Measurements from ENCODE around the gene AMELX.

AMELX gene

DNA sequence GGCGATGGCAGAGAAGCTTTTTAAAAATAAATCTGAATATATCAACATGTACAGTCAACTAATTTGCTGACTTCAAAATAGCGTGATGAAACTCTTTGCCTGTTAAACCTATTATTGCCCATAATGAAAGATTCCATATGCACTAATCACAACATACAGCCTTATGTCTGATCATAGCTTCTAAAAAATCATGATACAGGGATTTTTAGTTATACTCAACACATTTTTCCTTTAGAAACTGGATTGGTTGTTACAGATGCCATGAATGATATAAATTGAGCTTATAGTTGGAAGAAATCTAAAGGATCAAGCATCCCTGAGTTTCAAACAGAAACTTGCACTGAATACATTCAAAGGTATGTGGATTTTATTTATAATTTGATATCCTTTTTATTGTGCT, at the start of gene AMELX:
Gene AMELX (plus strand): TSS at position 301 of the 400 bp plus-strand sequence. CDS start 1,376 bp downstream, outside the sequence.
- DNase-seq: no peak

GRCh38 chrX:11244636-11245035, 48.6 kb upstream of the AMELX start:
- DNase-seq: no peak

DNA sequence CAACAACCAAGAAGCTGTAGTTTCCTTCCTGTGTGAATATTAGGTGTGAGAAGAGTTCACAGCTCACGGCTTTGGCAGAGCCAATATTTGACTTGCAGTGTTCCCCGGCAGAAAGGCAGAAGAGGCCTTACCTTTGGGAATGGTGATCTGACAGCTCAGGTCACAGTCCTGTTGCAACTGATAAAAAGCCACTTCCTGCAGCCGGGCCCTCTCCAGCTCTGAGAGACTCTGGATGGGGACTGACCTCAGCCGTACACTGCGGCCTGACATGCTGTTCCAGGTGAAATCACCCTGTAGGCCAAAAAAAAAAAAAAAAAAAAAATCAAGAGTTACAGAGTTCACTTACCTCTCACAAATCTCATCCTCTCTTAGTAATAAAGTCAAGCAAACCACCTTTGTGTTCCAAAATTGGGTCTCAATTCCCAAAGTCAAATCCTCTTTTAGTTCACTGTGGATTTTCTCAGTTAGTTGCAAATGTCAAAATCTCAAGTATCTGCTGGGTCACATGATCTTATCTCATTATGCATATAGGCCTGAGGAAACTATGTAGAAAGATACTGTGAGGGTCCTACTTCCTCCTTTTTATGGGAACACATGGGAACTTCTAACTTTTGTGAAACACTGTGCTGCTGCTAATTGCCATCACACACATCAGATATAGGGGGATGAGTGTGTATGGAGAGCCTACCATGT, 38.6 kb upstream of the AMELX start:
- no peak for DNase-seq

GRCh38 chrX:11257290-11257689, 35.9 kb upstream of the AMELX start:
- DNase-seq: no peak

DNA sequence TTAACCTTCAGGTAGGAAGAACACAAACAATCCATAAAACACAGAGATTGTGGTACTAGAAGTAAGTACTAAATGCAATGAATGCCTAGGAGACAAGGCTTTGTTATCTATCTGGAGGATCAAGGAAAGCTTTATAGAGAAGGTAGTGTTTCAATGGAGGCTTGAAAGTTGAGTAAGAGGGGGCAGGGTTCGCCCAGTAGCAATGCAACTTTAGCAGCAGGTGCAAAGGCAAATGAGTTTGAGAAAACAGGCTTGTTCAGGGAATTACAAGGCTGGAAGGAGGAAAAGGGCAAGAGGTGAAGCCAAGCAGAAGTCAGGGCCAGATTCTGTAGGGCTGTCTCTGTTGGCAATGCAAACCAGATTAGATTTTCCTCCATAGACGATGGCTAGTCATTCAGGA, 35.5 kb upstream of the AMELX start:
- DNase-seq: no peak

DNA sequence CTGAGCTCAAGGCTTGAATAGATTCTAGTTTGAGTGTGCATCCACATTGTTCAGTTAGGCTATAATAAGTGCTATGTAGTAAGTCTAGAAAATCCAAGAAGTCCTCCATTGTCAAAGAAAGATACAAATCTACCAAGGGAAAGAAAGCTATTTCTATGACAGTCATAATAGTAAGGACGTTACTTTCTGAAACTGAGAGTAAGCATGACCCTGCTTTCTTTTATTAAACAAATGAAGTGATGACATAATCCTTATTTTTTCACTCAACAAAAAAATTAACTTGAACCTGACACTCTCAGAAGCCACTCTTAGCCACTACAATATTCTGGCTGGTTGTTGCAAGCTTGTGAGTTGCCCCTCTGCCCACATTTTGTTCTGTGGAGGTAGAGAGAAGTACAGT, 33.8 kb upstream of the AMELX start:
- DNase-seq: no peak

GRCh38 chrX:11261260-11261659, 32.0 kb upstream of the AMELX start:
- DNase-seq: no peak

GRCh38 chrX:11264925-11265324, 28.3 kb upstream of the AMELX start:
- no peak for DNase-seq

DNA sequence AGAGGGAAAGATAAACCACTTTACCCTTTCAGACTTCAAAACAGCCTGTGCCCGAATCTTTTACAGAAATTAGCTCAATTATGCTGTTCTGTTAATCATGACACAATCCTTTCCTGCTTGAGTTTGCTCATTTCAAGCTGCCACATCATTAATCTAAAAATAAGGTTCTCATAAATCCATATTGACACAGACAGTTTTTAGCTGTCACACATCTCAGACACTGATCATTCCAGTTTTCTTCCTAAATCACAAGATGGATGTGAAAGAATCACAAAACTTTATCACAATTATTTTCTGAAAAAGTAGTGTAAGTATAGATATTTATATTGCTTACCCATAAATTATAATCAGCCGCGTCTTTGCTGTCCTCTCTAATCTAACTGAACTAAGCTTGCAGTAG, 27.9 kb upstream of the AMELX start:
- no peak for DNase-seq

DNA sequence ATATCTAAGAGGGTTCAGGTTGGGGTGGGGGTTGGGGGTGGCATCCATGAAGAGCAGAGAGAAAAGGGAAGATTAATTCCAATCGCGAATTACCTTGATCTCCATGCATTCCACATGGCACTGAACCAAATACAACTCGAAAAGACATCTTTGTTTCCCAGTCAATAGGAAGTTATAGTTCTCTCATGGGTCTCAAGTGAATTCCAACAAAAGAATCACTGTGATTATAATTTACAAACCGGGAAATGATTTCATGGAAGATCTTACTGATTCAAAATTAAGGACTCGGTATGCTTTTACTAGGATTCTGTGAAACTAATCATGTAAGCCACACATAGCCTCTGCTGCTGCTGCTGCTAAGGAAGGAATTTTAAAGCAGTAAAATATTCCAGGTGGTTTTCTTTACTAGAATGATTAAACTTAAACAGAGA, 26.6 kb upstream of the AMELX start:
- DNase-seq: no peak

GRCh38 chrX:11267425-11267824, 25.8 kb upstream of the AMELX start:
- no peak for DNase-seq

DNA sequence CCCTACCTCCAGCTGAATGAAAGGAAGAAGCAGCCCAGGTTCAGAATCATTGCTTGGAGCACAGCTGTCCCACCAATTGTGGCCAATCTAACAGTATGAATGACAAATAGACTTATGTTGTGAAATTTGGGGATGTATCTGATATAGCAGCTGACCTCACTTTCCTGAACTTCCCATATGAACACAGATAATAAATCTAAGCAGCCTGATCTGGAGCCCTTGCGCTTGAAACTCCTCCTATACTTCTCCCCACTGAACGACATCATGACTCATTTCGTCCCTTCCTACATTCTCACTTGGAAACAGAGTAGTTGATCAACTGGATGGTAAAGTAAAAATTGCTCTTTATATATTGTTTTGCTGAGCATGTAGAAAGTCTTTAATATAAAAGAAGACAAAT, 24.2 kb upstream of the AMELX start:
- no peak for DNase-seq

GRCh38 chrX:11269996-11270395, 23.2 kb upstream of the AMELX start:
- DNase-seq: no peak

DNA sequence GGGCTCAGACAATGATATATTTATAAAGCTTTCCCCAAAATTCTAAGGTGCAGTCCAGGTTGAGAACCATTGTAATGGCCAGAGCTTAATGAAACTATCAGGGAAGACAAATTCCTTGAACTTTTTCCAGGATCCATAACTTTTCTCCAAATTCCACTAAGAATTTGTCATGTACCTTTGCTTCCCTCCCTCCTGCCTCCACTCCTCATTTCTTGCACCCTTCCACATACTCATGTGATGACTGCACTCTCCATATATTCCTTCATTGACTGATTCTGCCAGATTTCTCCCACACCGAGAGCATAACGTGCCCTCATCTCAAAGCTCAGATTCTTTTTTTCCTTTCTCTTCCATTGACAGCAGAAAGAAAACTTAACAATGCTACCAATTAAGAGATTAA, 20.9 kb upstream of the AMELX start:
- no peak for DNase-seq

DNA sequence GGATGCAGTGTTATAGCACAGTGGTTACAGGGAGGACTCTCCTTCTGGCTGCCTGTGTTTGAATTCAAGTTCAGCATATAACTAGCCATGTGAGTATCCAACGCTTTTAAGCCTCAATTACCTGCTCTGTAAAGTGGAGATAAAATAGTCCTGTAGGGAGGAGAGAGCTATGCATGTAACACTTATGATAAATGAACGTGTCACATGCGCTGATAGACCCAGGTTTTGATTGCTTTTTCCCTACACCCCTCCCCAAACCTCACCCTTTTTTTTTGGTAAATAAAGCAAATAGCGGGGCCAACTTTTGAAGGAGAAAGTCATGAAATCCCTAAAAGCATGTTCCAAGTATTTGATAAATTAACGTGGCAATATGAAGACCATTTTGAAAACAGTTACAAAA, 20.4 kb upstream of the AMELX start:
- no peak for DNase-seq

DNA sequence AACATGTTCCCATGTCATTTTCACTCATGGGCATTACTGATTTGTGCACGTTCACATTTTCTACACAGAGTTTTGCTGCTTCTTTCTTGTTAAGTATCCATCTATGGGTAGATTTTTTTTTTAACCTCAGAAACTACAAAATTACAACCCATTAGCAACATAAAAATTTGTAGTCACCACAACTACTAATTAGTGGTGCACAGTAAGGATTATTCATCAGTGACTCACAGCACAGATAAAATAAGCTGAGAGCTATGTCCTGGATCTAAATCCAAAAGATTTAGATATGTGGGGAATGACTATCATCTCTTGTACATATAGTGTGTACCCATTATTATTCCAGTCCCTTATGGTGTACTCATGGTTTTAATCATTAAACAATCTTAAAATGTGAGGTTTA, 19.7 kb upstream of the AMELX start:
- no peak for DNase-seq

- no peak for DNase-seq
Measured at GRCh38 chrX:11282043-11282442, 11.2 kb upstream of the AMELX start.

- DNase-seq: no peak
Measured at GRCh38 chrX:11285651-11286050, 7.6 kb upstream of the AMELX start.

DNA sequence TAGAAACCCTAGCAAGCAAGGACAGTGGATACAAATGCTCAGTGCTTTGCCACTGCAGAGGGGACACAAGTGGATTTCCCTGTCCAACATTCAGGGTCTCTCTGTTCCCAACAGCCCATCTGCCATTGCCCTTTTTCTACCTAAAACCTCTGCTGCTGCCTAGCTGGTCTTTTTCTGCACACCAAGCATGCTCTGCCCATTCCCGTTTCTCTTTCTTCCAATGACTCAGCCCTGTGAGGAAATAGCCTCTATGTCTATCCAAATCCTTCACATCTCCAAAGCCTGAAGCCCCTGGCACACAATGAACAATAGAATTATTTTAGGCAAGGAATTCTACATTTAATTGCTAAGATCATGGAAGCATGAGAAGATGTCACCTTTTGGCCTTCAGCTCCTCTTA, 5.7 kb upstream of the AMELX start:
- no peak for DNase-seq

- DNase-seq: no peak
Measured at GRCh38 chrX:11290416-11291102, 2.7 kb upstream of the AMELX start.

GRCh38 chrX:11296051-11296450, 2.8 kb downstream of the AMELX start:
- no peak for DNase-seq

GRCh38 chrX:11298600-11298999, 5.4 kb downstream of the AMELX start:
- DNase-seq: no peak

DNA sequence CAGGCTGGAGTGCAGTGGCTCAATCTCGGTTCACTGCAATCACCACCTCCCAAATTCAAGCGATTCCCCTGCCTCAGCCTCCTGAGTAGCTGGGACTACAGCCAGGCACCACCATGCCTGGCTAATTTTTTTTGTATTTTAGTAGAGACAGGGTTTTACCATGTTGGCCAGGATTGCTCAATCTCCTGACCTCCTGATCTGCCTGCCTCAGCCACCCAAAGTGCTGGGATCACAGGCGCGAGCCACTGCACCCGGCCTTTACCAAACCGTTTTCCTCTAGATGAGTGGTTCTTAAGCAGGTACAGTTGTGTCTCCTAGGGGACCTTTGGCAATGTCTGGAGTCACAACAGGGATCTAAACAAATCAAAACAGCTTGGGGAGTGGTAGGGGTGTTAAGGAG, 11.6 kb downstream of the AMELX start:
- no peak for DNase-seq

DNA sequence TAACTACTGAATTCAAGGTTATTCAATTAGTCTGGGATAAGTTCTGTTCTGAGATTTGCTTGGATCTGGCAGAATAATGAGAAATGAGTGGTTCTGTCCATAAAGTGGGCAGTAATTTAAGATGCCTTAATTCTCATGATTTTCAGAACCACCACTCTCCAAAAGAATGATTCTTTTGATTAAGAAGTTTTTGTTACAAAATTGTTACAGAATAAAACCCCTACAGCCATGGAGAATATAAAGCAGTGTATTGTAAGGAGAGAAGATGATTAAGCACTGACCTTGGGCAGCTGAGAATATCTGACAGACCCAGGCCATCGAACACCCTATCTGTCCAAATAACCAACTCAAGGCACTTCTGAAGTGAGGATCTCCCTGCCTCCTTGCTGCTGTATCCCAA, 12.4 kb downstream of the AMELX start:
- no peak for DNase-seq

GRCh38 chrX:11309220-11309619, 16.0 kb downstream of the AMELX start:
- no peak for DNase-seq
